Thoracic aorta (tissue), 2 donors: Measurements from ENCODE around the gene STRN4. TPM values are rescaled to one million over a fixed set of nuclear protein-coding genes. Genes with fewer than 3 reads are reported as not detected.

ENCODE experiments used
- ATAC-seq: fragments of 150-250 bp; one replicate; pipeline ENCODE4 v1.8.0; 2017; ENCODE audit warnings: low read depth; ENCODE audit not compliant: insufficient number of reproducible peaks, low FRiP score
- DNase-seq: peaks from one replicate; pipeline ENCODE4 v3.0.0-alpha.2; 2020; ENCODE audit warnings: low spot score
- H3K27ac ChIP-seq, 2 donors: fragments of 200-600 bp; sonication (generic); 1 replicate in 1 of 2; 2 replicates in 1 of 2; pipeline ENCODE4 v1.5.1; 2016; ENCODE audit warnings: mild to moderate bottlenecking in 2 of 2, moderate library complexity in 2 of 2
- H3K27me3 ChIP-seq: fragments of 200-600 bp; sonication (generic); replicated peaks from 2 replicates; pipeline ENCODE4 v1.6.0; 2016; ENCODE audit warnings: mild to moderate bottlenecking; ENCODE audit not compliant: insufficient read depth
- H3K36me3 ChIP-seq: fragments of 200-600 bp; sonication (generic); one replicate; pipeline ENCODE4 v1.5.1; 2016
- H3K4me1 ChIP-seq, 2 donors: fragments of 200-600 bp; sonication (generic); 1 replicate in 1 of 2; 2 replicates in 1 of 2; pipeline versions ENCODE4 v1.5.1 to v1.6.0; 2016; ENCODE audit warnings: low read depth in 2 of 2, mild to moderate bottlenecking in 1 of 2; ENCODE audit not compliant: control insufficient read depth in 1 of 2
- H3K4me3 ChIP-seq: fragments of 200-600 bp; sonication (generic); 2 replicates; pipeline ENCODE4 v1.5.1; 2016; ENCODE audit warnings: mild to moderate bottlenecking
- H3K9me3 ChIP-seq: fragments of 200-600 bp; sonication (generic); 2 replicates; pipeline ENCODE4 v1.5.1; 2016
- CTCF ChIP-seq: fragments of 200-600 bp; sonication (generic); IDR thresholded peaks from one replicate; pipeline ENCODE4 v1.5.1; 2019; ENCODE audit warnings: antibody characterized with exemption
- total RNA-seq, 2 donors: library from RNA; depleted of rRNA; stranded (reverse); fragments of >200 nt; gene quantifications; one replicate each; pipeline versions ENCODE4 v1.1.0 to v1.2.3, GENCODE V29; 2016

The STRN4 gene
- total RNA-seq, 2 donors from 2014 or later: 60.9 to 66.7 TPM

- no peaks in the 10 kb centered on the region for H3K9me3 ChIP-seq
- no peak for TF ChIP-seq CTCF
- H3K36me3 ChIP-seq: no peaks in the 10 kb centered on the region
- no peak for ATAC-seq
- peaks cover 22 to 42% of the 10 kb centered on the region in 2 donors for H3K4me1 ChIP-seq
- DNase-seq: no peak
- no peaks in the 10 kb centered on the region for H3K27me3 ChIP-seq
- H3K27ac ChIP-seq: no peak overlapping the region
- H3K4me3 ChIP-seq: peak overlapping the region; percentile 86
These were observed 1.2 kb downstream of the STRN4 start for GRCh38 chr19:46745030-46745429.

GRCh38 chr19:46744005-46744691 is 2.1 kb downstream of the STRN4 start:
- Histone ChIP-seq H3K4me3 (no peak overlapping the region), H3K9me3 (no peaks in the 10 kb centered on the region), H3K27me3 (no peaks in the 10 kb centered on the region), H3K4me1 (peaks cover 28 to 51% of the 10 kb centered on the region in 2 donors), H3K27ac (no peak overlapping the region), H3K36me3 (no peaks in the 10 kb centered on the region)
- no peak for TF ChIP-seq CTCF
- no peak for DNase-seq
- ATAC-seq: no peak

- Histone ChIP-seq H3K4me1 (peaks cover 28 to 63% of the 10 kb centered on the region in 2 donors), H3K27ac (no peak overlapping the region), H3K36me3 (no peaks in the 10 kb centered on the region), H3K27me3 (no peaks in the 10 kb centered on the region), H3K4me3 (no peak overlapping the region), H3K9me3 (no peaks in the 10 kb centered on the region)
- DNase-seq (no peak), ATAC-seq (no peak)
- no peak for TF ChIP-seq CTCF
These were observed 3.2 kb downstream of the STRN4 start for GRCh38 chr19:46742926-46743480.

GRCh38 chr19:46741447-46741846 is 4.8 kb downstream of the STRN4 start:
- TF ChIP-seq CTCF: no peak
- Histone ChIP-seq H3K27ac (no peak overlapping the region), H3K4me3 (no peak overlapping the region), H3K27me3 (no peaks in the 10 kb centered on the region), H3K36me3 (no peaks in the 10 kb centered on the region), H3K9me3 (no peaks in the 10 kb centered on the region), H3K4me1 (peaks cover 22 to 62% of the 10 kb centered on the region in 2 donors)
- ATAC-seq (no peak), DNase-seq (no peak)

GRCh38 chr19:46739290-46739771 is 6.9 kb downstream of the STRN4 start:
- Histone ChIP-seq H3K36me3 (peaks cover 2% of the 10 kb centered on the region), H3K4me1 (peaks cover 15 to 53% of the 10 kb centered on the region in 2 donors), H3K27ac (peak overlapping the region; percentile 53 to 59), H3K4me3 (no peak overlapping the region), H3K9me3 (no peaks in the 10 kb centered on the region), H3K27me3 (no peaks in the 10 kb centered on the region)
- no peak for TF ChIP-seq CTCF
- no peak for DNase-seq
- ATAC-seq: no peak
